K562 (cell line): ENCODE results near the gene RBFOX1. TPM values are rescaled to one million over a fixed set of nuclear protein-coding genes. Genes with fewer than 3 reads are reported as not detected.

Source experiments
- ATAC-seq: fragments of 200-7000 bp; cut with Tn5 transposase; 3 replicates; pipeline ENCODE4 v1.9.1; 2020; ENCODE audit warnings: moderate library complexity
- BruUV-seq: library from RNA; stranded (reverse); fragments of 400-500 nt; replicated peaks from 2 replicates; lab custom pipeline; 2021; lab: Mats Ljungman, UMichigan
- CTCF ChIA-PET: fragments of 300-600 bp; formaldehyde crosslinking; extraction: SDS; loops from one replicate; lab custom pipeline; 2021; ENCODE audit warnings: low intra/inter-chr PET ratio; lab: Yijun Ruan, JAX
- POLR2A ChIA-PET: fragments of 300-600, 350-650 bp; sonication (Branson Sonifier 250); formaldehyde crosslinking; extraction: SDS; loops from one replicate; lab custom pipeline; 2021; ENCODE audit warnings: antibody characterized with exemption, inconsistent platforms; lab: Yijun Ruan, JAX
- DNase-seq, 4 experiments: peaks; one replicate each; pipeline versions ENCODE4 v3.0.0 to v3.0.0-alpha.2; 2011 to 2018; ENCODE audit warnings: low spot score in 3 of 4, mixed read lengths in 3 of 4; ENCODE audit errors: extremely low read depth in 1 of 4
- FAIRE-seq: peaks from 2 replicates; lab custom pipeline; 2011; peaks lifted over from hg19 to GRCh38; lab: Jason Lieb, UNC
- H2AFZ ChIP-seq: 2 replicates; pipeline ENCODE4 v1.6.0; 2011; ENCODE audit warnings: low read depth, low read length, control low read depth, inconsistent platforms
- H3K27ac ChIP-seq: fragments of 200-600 bp; 3 replicates; pipeline ENCODE4 v1.8.0; 2011; ENCODE audit warnings: low read depth, mild to moderate bottlenecking, control low read depth, inconsistent platforms, low read length, moderate library complexity, mixed read lengths; ENCODE audit errors: extremely low read depth
- H3K27me3 ChIP-seq, 2 experiments: fragments of 300-600 bp in 1 of 2; 2 replicates in 1 of 2; 3 replicates in 1 of 2; pipeline versions ENCODE4 v1.6.0 to v1.8.0; 2011; ENCODE audit warnings: inconsistent platforms in 2 of 2, low read length in 2 of 2, mild to moderate bottlenecking in 1 of 2, mixed read lengths in 1 of 2, moderate library complexity in 1 of 2; ENCODE audit not compliant: control insufficient read depth in 2 of 2, insufficient read depth in 2 of 2
- H3K36me3 ChIP-seq: fragments of 300-600 bp; 3 replicates; pipeline ENCODE4 v1.8.0; 2011; ENCODE audit warnings: mild to moderate bottlenecking, low read length, inconsistent platforms; ENCODE audit not compliant: control insufficient read depth, insufficient read depth
- H3K4me1 ChIP-seq, 2 experiments: fragments of 200-600 bp in 1 of 2; replicated peaks in 1 of 2; 2 replicates in 1 of 2; 3 replicates in 1 of 2; pipeline versions ENCODE4 v1.5.1 to v1.8.0; 2011; ENCODE audit warnings: inconsistent platforms in 2 of 2, low read length in 2 of 2, mild to moderate bottlenecking in 1 of 2, mixed read lengths in 1 of 2, moderate library complexity in 1 of 2; ENCODE audit not compliant: control insufficient read depth in 2 of 2, insufficient read depth in 2 of 2
- H3K4me2 ChIP-seq: 2 replicates; pipeline ENCODE4 v1.6.1; 2011; ENCODE audit warnings: low read length, control low read depth, inconsistent platforms, mixed read lengths; ENCODE audit not compliant: insufficient read depth
- H3K4me3 ChIP-seq: fragments of 200-600 bp; sonication (generic), shearing (Covaris generic); 2 replicates; pipeline ENCODE4 v1.5.1; 2016; ENCODE audit warnings: control low read depth, inconsistent platforms
- H3K79me2 ChIP-seq: fragments of 200-600 bp; 3 replicates; pipeline ENCODE4 v1.8.0; 2011; ENCODE audit warnings: low read length, inconsistent platforms; ENCODE audit not compliant: control insufficient read depth, insufficient read depth
- H3K9ac ChIP-seq, 2 experiments: 2 replicates each; pipeline versions ENCODE4 v1.6.0 to v1.6.1; 2011; ENCODE audit warnings: low read depth in 2 of 2, low read length in 2 of 2, control low read depth in 1 of 2, inconsistent platforms in 1 of 2, mild to moderate bottlenecking in 1 of 2, mixed read lengths in 1 of 2; ENCODE audit not compliant: insufficient read depth in 1 of 2
- H3K9me1 ChIP-seq: one replicate; pipeline ENCODE4 v1.6.0; 2011; ENCODE audit warnings: inconsistent platforms, mild to moderate bottlenecking, low read length, moderate library complexity; ENCODE audit not compliant: control insufficient read depth, insufficient read depth
- H3K9me3 ChIP-seq: replicated peaks from 2 replicates; pipeline ENCODE4 v1.5.1; 2011; ENCODE audit warnings: low read depth, low read length, inconsistent platforms; ENCODE audit not compliant: control insufficient read depth, insufficient read depth
- H4K20me1 ChIP-seq: replicated peaks from 2 replicates; pipeline ENCODE4 v1.6.1; 2011; ENCODE audit warnings: low read length, inconsistent platforms, mixed read lengths; ENCODE audit not compliant: control insufficient read depth, insufficient read depth
- C11orf30 ChIP-seq: fragments of 450-650 bp; IDR thresholded peaks from 2 replicates; pipeline ENCODE4 v1.6.1; 2016; ENCODE audit warnings: low read depth, mild to moderate bottlenecking
- ERF ChIP-seq: fragments of 450-650 bp; formaldehyde crosslinking; IDR thresholded peaks from 2 replicates; pipeline ENCODE4 v1.4.0; 2020; ENCODE audit warnings: mild to moderate bottlenecking, mixed read lengths
- HDAC3 ChIP-seq: fragments of 450-650 bp; IDR thresholded peaks from 2 replicates; pipeline ENCODE4 v1.6.1; 2018; ENCODE audit warnings: borderline replicate concordance, mild to moderate bottlenecking, moderate library complexity; ENCODE audit not compliant: partially characterized antibody
- HDAC8 ChIP-seq: fragments of 450-650 bp; IDR thresholded peaks from 2 replicates; pipeline ENCODE4 v1.6.1; 2016; ENCODE audit warnings: mild to moderate bottlenecking, missing genetic modification characterization, moderate library complexity, missing compliant biosample characterization
- MCM3 ChIP-seq: fragments of 450-650 bp; IDR thresholded peaks from 2 replicates; pipeline ENCODE4 v1.6.1; 2016
- NCOA2 ChIP-seq, 2 experiments: fragments of 450-650 bp; IDR thresholded peaks; 2 replicates each; pipeline ENCODE4 v1.6.1; 2018; ENCODE audit warnings: mild to moderate bottlenecking in 2 of 2, moderate library complexity in 1 of 2; ENCODE audit not compliant: partially characterized antibody in 2 of 2
- NR2C2 ChIP-seq, 2 experiments: fragments of 200-800 bp in 1 of 2; sonication (Bioruptor generic) in 1 of 2; sonication (generic) in 1 of 2; formaldehyde crosslinking in 1 of 2; IDR thresholded peaks; 2 replicates each; pipeline versions ENCODE4 v1.6.1 to v1.8.0; 2016 to 2022; ENCODE audit warnings: mild to moderate bottlenecking in 1 of 2, missing compliant biosample characterization in 1 of 2, missing genetic modification characterization in 1 of 2, missing genetic modification reagents in 1 of 2
- PTTG1 ChIP-seq: fragments of 450-650 bp; IDR thresholded peaks from 2 replicates; pipeline ENCODE4 v1.6.1; 2016; ENCODE audit warnings: low read depth, mild to moderate bottlenecking, missing genetic modification characterization, missing compliant biosample characterization
- SNIP1 ChIP-seq: fragments of 450-650 bp; IDR thresholded peaks from 2 replicates; pipeline ENCODE4 v1.7.1; 2017; ENCODE audit warnings: low read depth, mild to moderate bottlenecking
- TEAD4 ChIP-seq, 2 experiments: sonication (generic) in 1 of 2; formaldehyde crosslinking in 1 of 2; IDR thresholded peaks; 2 replicates each; pipeline versions ENCODE4 v1.6.1 to v1.8.0; 2012 to 2022; ENCODE audit warnings: borderline replicate concordance in 1 of 2, inconsistent platforms in 1 of 2, low read length in 1 of 2, mild to moderate bottlenecking in 1 of 2, missing genetic modification reagents in 1 of 2
- ZFP30 ChIP-seq: fragments of 250-450 bp; sonication (Bioruptor Pico); IDR thresholded peaks from 2 replicates; pipeline ENCODE4 v1.8.0; 2022; ENCODE audit warnings: moderate library complexity, mild to moderate bottlenecking, inconsistent platforms, borderline replicate concordance
- ZNF699 ChIP-seq: fragments of 250-450 bp; sonication (Bioruptor Pico); IDR thresholded peaks from 2 replicates; pipeline ENCODE4 v1.8.0; 2021; ENCODE audit warnings: mild to moderate bottlenecking, moderate library complexity; ENCODE audit not compliant: insufficient replicate concordance
- WGBS: fragments of 100-300 bp; shearing (Covaris generic); methylation state at CpG from one replicate; pipeline ENCODE4 v1.1.6; 2016; ENCODE audit warnings: low coverage, mixed read lengths; ENCODE audit not compliant: insufficient coverage; ENCODE audit errors: missing lambda C conversion rate; 5-methylcytosine and 5-hydroxymethylcytosine counted together
- in situ Hi-C: fragments of 300-500 bp; cut with MboI; formaldehyde crosslinking; loops from 4 replicates; pipeline ENCODE4 v1.15.0; 2018; ENCODE audit warnings: inconsistent platforms, mixed read lengths
- intact Hi-C: fragments of 100-400 bp; cut with micrococcal nuclease; formaldehyde crosslinking; loops from 2 replicates; pipeline ENCODE4 v1.14.2; 2022
- polyA plus RNA-seq, 8 experiments: library from polyadenylated mRNA; depleted of rRNA in 4 of 8; stranded (reverse) in 5 of 8; unstranded in 3 of 8; fragments of >200 nt; fragmentation: Nextera tagmentation in 2 of 8; fragmentation: Illumina TruSeq in 1 of 8; extraction: Ambion mirVana in 2 of 8; extraction: Trizol in 1 of 8; gene quantifications; 2 replicates each; pipeline versions ENCODE4 v1.2.1 to v1.2.3, GENCODE V29; 2011 to 2014; ENCODE audit warnings: inconsistent platforms in 1 of 8, missing spikeins in 1 of 8
- total RNA-seq, 7 experiments: library from RNA; depleted of rRNA in 6 of 7; stranded (reverse); fragments of >200 nt in 6 of 7; fragmentation: Illumina TruSeq in 2 of 7; extraction: Trizol in 2 of 7; gene quantifications; 2 replicates each; pipeline versions ENCODE4 v1.2.1 to v1.2.3, GENCODE V29; 2011 to 2021; ENCODE audit warnings: low replicate concordance in 1 of 7
- TF ChIP-seq, protein P1 (sequence below): fragments of 250-450 bp; sonication (Bioruptor Pico); IDR thresholded peaks from 2 replicates; pipeline ENCODE4 v1.4.0; 2020; ENCODE audit warnings: mild to moderate bottlenecking
- TF ChIP-seq, protein P2 (sequence below), 2 experiments: fragments of 450-650 bp; IDR thresholded peaks; 2 replicates each; pipeline ENCODE4 v1.6.1; 2016

Gene RBFOX1
- total and polyA plus RNA-seq, 9 of the 15 experiments (the other 6 are each of a cell fraction or from before 2014, with no cell fraction given) = 0.03 TPM; not detected in 8

DNA sequence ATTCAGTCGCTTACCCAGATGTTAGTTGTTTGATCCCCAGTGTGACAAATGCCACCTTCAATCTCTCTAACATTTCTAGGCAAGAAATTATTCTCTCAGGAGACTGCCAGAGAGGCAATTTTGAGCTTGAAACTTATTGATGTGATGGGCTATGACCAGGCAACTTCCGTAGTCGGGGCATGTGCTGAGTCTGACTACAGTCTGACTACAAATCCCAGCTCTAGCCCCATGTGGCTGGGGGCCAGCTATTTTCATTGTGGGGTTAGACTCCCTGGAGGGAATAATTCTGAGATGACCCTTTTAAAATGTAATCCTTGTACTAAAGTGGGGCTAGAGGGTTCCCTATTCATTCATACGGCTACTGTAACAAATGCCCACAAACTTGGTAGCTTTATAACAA, 65.9 kb downstream of the RBFOX1 start:
- TF ChIP-seq HDAC8 (tag) (no peak), NR2C2 (CRISPR knock-in tag; IDR thresholded peaks at IDR 0.05) (no peak), NR2C2 (tag; IDR thresholded peaks at IDR 0.05) (no peak), PTTG1 (tag) (no peak), ZNF699 (CRISPR knock-in tag) (no peak), NCOA2 (IDR thresholded peaks at IDR 0.05; ENCODE audit: partially characterized antibody in 2 of 2) (no peak), SNIP1 (no peak), ZFP30 (CRISPR knock-in tag) (no peak), ERF (CRISPR knock-in tag) (no peak), C11orf30 (no peak), HDAC3 (no peak), MCM3 (no peak), TEAD4 (IDR thresholded peaks at IDR 0.05; ENCODE audit: low read length) (no peak), TEAD4 (CRISPR knock-in tag; IDR thresholded peaks at IDR 0.05; ENCODE audit: borderline replicate concordance) (no peak)
- TF ChIP-seq, protein P1, sequence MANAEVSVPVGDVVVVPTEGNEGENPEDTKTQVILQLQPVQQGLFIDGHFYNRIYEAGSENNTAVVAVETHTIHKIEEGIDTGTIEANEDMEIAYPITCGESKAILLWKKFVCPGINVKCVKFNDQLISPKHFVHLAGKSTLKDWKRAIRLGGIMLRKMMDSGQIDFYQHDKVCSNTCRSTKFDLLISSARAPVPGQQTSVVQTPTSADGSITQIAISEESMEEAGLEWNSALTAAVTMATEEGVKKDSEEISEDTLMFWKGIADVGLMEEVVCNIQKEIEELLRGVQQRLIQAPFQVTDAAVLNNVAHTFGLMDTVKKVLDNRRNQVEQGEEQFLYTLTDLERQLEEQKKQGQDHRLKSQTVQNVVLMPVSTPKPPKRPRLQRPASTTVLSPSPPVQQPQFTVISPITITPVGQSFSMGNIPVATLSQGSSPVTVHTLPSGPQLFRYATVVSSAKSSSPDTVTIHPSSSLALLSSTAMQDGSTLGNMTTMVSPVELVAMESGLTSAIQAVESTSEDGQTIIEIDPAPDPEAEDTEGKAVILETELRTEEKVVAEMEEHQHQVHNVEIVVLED (CRISPR knock-in tag) = no peak
- TF ChIP-seq, protein P2, sequence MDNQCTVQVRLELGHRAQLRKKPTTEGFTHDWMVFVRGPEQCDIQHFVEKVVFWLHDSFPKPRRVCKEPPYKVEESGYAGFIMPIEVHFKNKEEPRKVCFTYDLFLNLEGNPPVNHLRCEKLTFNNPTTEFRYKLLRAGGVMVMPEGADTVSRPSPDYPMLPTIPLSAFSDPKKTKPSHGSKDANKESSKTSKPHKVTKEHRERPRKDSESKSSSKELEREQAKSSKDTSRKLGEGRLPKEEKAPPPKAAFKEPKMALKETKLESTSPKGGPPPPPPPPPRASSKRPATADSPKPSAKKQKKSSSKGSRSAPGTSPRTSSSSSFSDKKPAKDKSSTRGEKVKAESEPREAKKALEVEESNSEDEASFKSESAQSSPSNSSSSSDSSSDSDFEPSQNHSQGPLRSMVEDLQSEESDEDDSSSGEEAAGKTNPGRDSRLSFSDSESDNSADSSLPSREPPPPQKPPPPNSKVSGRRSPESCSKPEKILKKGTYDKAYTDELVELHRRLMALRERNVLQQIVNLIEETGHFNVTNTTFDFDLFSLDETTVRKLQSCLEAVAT (IDR thresholded peaks at IDR 0.05) = no peak
- TF ChIP-seq, all 486 proteins: peak for 0
- no peak for ATAC-seq
- 0% methylated on average over 4 of the region's 4 CpGs for WGBS
- H3K9me1 ChIP-seq = no peaks in the 10 kb centered on the region
- H3K4me1 ChIP-seq = no peaks in the 10 kb centered on the region
- H3K79me2 ChIP-seq = no peaks in the 10 kb centered on the region
- H3K36me3 ChIP-seq = no peaks in the 10 kb centered on the region
- no peak overlapping the region for H2AFZ ChIP-seq
- H3K27me3 ChIP-seq = peaks cover 0 to 2% of the 10 kb centered on the region in 2 experiments; a peak in 1 of 5 replicates
- DNase-seq = no peak
- no TSS peak for BruUV-seq
- FAIRE-seq = no peak
- in situ Hi-C loops (no loop called here), intact Hi-C loops (no loop called here)
- no peak overlapping the region for H3K9ac ChIP-seq
- no peak overlapping the region for H3K27ac ChIP-seq
- no peaks in the 10 kb centered on the region for H3K9me3 ChIP-seq
- CTCF ChIA-PET = no interaction called here
- no peak overlapping the region for H3K4me3 ChIP-seq
- no peaks in the 10 kb centered on the region; the same call in 1 of the 2 replicates for H4K20me1 ChIP-seq
- POLR2A ChIA-PET = interaction anchor here (0.7 to 1.1 kb wide), 3 partner anchors 11 to 373 kb away, joined by 3 to 4 read pairs (median 3); no protein-coding TSS in a partner anchor
- H3K4me2 ChIP-seq = no peak overlapping the region
